Activated naive CD8-positive, alpha-beta T cell treated with anti-CD3 and anti-CD28 coated beads, Interleukin-2, amount 10 ng/mL, durations not matched to agents 7 days and 5 days (primary cell): ENCODE data around the gene ZBTB7C. TPM values are rescaled to one million over a fixed set of nuclear protein-coding genes. Genes with fewer than 3 reads are reported as not detected.
A peak's percentile ranks its signal among the peaks of the same experiment; 100 is the strongest.

Source experiments
- ATAC-seq: fragments of 150-1000 bp; cut with Tn5 transposase; one replicate; pipeline ENCODE4 v1.10.0; 2021; ENCODE audit warnings: low read depth, moderate library complexity
- POLR2A ChIA-PET: fragments of 350-600 bp; sonication (Branson Sonifier 250); formaldehyde crosslinking; loops from one replicate; lab custom pipeline; 2021; ENCODE audit warnings: antibody characterized with exemption; lab: Charles Lee
- DNase-seq: peaks from one replicate; pipeline ENCODE4 v3.0.0; 2021
- H3K27ac Mint-ChIP-seq: one replicate; pipeline ENCODE4 v1.8.0; 2022; ENCODE audit warnings: mild to moderate bottlenecking, mixed read lengths
- H3K27me3 Mint-ChIP-seq: one replicate; pipeline ENCODE4 v1.8.0; 2022; ENCODE audit warnings: mild to moderate bottlenecking, moderate library complexity, mixed read lengths
- H3K36me3 Mint-ChIP-seq: one replicate; pipeline ENCODE4 v1.8.0; 2021; ENCODE audit warnings: mild to moderate bottlenecking, mixed read lengths
- H3K4me1 Mint-ChIP-seq: one replicate; pipeline ENCODE4 v1.8.0; 2021; ENCODE audit warnings: mixed read lengths
- H3K4me3 Mint-ChIP-seq: one replicate; pipeline ENCODE4 v1.8.0; 2022; ENCODE audit warnings: mild to moderate bottlenecking, moderate library complexity, mixed read lengths
- H3K9me3 Mint-ChIP-seq: one replicate; pipeline ENCODE4 v1.8.0; 2021; ENCODE audit warnings: mixed read lengths
- total RNA-seq, 2 experiments: library from RNA; stranded (reverse); gene quantifications; one replicate each; pipeline ENCODE4 v1.2.3, GENCODE V29; 2021

The ZBTB7C gene
- total RNA-seq, 2 experiments from 2014 or later: not detected

- peak; percentile 12 for ATAC-seq
- Mint-ChIP-seq H3K27ac (no peak overlapping the region), H3K27me3 (peaks cover 75% of the 10 kb centered on the region), H3K36me3 (no peaks in the 10 kb centered on the region), H3K9me3 (no peaks in the 10 kb centered on the region), H3K4me1 (peaks cover 8% of the 10 kb centered on the region), H3K4me3 (peak overlapping the region; percentile 60)
- no peak for DNase-seq
- POLR2A ChIA-PET: no interaction called here
These were observed 460 bp upstream of the ZBTB7C start for GRCh38 chr18:48409591-48410094.

- POLR2A ChIA-PET: no interaction called here
- peaks cover 71% of the 10 kb centered on the region for H3K27me3 Mint-ChIP-seq
- peak overlapping the region; percentile 72 for H3K4me3 Mint-ChIP-seq
- no peak overlapping the region for H3K27ac Mint-ChIP-seq
- H3K4me1 Mint-ChIP-seq: peaks cover 8% of the 10 kb centered on the region
- no peaks in the 10 kb centered on the region for H3K36me3 Mint-ChIP-seq
- H3K9me3 Mint-ChIP-seq: no peaks in the 10 kb centered on the region
- ATAC-seq (no peak), DNase-seq (no peak)
These were observed 964 bp downstream of the ZBTB7C start for GRCh38 chr18:48408111-48408726.

GRCh38 chr18:48407358-48407757 is 1.8 kb downstream of the ZBTB7C start:
- POLR2A ChIA-PET: no interaction called here
- H3K4me1 Mint-ChIP-seq: peaks cover 8% of the 10 kb centered on the region
- H3K36me3 Mint-ChIP-seq: no peaks in the 10 kb centered on the region
- no peak overlapping the region for H3K27ac Mint-ChIP-seq
- peaks cover 68% of the 10 kb centered on the region for H3K27me3 Mint-ChIP-seq
- H3K9me3 Mint-ChIP-seq: no peaks in the 10 kb centered on the region
- DNase-seq (no peak), ATAC-seq (no peak)
- no peak overlapping the region for H3K4me3 Mint-ChIP-seq

GRCh38 chr18:48405978-48406377 is 3.2 kb downstream of the ZBTB7C start:
- H3K27ac Mint-ChIP-seq: no peak overlapping the region
- no peak for ATAC-seq
- no peaks in the 10 kb centered on the region for H3K36me3 Mint-ChIP-seq
- H3K4me1 Mint-ChIP-seq: peaks cover 6% of the 10 kb centered on the region
- peaks cover 61% of the 10 kb centered on the region for H3K27me3 Mint-ChIP-seq
- no peak for DNase-seq
- no peak overlapping the region for H3K4me3 Mint-ChIP-seq
- H3K9me3 Mint-ChIP-seq: no peaks in the 10 kb centered on the region
- POLR2A ChIA-PET: no interaction called here

- no peak for ATAC-seq
- peaks cover 59% of the 10 kb centered on the region for H3K27me3 Mint-ChIP-seq
- H3K27ac Mint-ChIP-seq: no peak overlapping the region
These were observed 4.3 kb downstream of the ZBTB7C start for GRCh38 chr18:48404716-48405507.

GRCh38 chr18:48402953-48403352 is 6.2 kb downstream of the ZBTB7C start:
- Mint-ChIP-seq H3K36me3 (no peaks in the 10 kb centered on the region), H3K27me3 (peaks cover 67% of the 10 kb centered on the region), H3K27ac (no peak overlapping the region), H3K9me3 (no peaks in the 10 kb centered on the region), H3K4me3 (no peak overlapping the region), H3K4me1 (peaks cover 3% of the 10 kb centered on the region)
- ATAC-seq (no peak), DNase-seq (no peak)
- POLR2A ChIA-PET: no interaction called here

More at GRCh38 chr18:48404716-48405507, 4.3 kb downstream of the ZBTB7C start:
- no peak for DNase-seq
- POLR2A ChIA-PET: no interaction called here
- Mint-ChIP-seq H3K36me3 (no peaks in the 10 kb centered on the region), H3K9me3 (no peaks in the 10 kb centered on the region), H3K4me1 (peaks cover 4% of the 10 kb centered on the region), H3K4me3 (no peak overlapping the region)

GRCh38 chr18:48399303-48400075 is 9.7 kb downstream of the ZBTB7C start:
- no peak for ATAC-seq
- no peaks in the 10 kb centered on the region for H3K36me3 Mint-ChIP-seq
- peaks cover 68% of the 10 kb centered on the region for H3K27me3 Mint-ChIP-seq
- H3K4me3 Mint-ChIP-seq: no peak overlapping the region
- peaks cover 3% of the 10 kb centered on the region for H3K4me1 Mint-ChIP-seq
- DNase-seq: no peak
- no peak overlapping the region for H3K27ac Mint-ChIP-seq
- POLR2A ChIA-PET: no interaction called here
- no peaks in the 10 kb centered on the region for H3K9me3 Mint-ChIP-seq

GRCh38 chr18:48398074-48398473 is 11.1 kb downstream of the ZBTB7C start:
- DNase-seq (no peak), ATAC-seq (no peak)
- peaks cover 68% of the 10 kb centered on the region for H3K27me3 Mint-ChIP-seq
- H3K9me3 Mint-ChIP-seq: no peaks in the 10 kb centered on the region
- H3K27ac Mint-ChIP-seq: no peak overlapping the region
- no peak overlapping the region for H3K4me3 Mint-ChIP-seq
- H3K4me1 Mint-ChIP-seq: peaks cover 3% of the 10 kb centered on the region
- H3K36me3 Mint-ChIP-seq: no peaks in the 10 kb centered on the region
- POLR2A ChIA-PET: no interaction called here

GRCh38 chr18:48397021-48397420 is 12.2 kb downstream of the ZBTB7C start:
- DNase-seq: no peak
- ATAC-seq: no peak
- Mint-ChIP-seq H3K4me1 (peaks cover 3% of the 10 kb centered on the region), H3K4me3 (no peak overlapping the region), H3K9me3 (no peaks in the 10 kb centered on the region), H3K27ac (no peak overlapping the region), H3K27me3 (peaks cover 72% of the 10 kb centered on the region), H3K36me3 (no peaks in the 10 kb centered on the region)
- POLR2A ChIA-PET: no interaction called here

- H3K4me1 Mint-ChIP-seq: peaks cover 3% of the 10 kb centered on the region
- no peaks in the 10 kb centered on the region for H3K36me3 Mint-ChIP-seq
- H3K9me3 Mint-ChIP-seq: no peaks in the 10 kb centered on the region
- DNase-seq (no peak), ATAC-seq (no peak)
- POLR2A ChIA-PET: no interaction called here
- peaks cover 72% of the 10 kb centered on the region for H3K27me3 Mint-ChIP-seq
- H3K4me3 Mint-ChIP-seq: no peak overlapping the region
- H3K27ac Mint-ChIP-seq: no peak overlapping the region
These were observed 12.6 kb downstream of the ZBTB7C start for GRCh38 chr18:48396561-48396960.

- DNase-seq: no peak
- H3K27me3 Mint-ChIP-seq: peaks cover 73% of the 10 kb centered on the region
- ATAC-seq: no peak
- H3K27ac Mint-ChIP-seq: no peak overlapping the region
- POLR2A ChIA-PET: no interaction called here
- no peak overlapping the region for H3K4me3 Mint-ChIP-seq
- peaks cover 3% of the 10 kb centered on the region for H3K4me1 Mint-ChIP-seq
- no peaks in the 10 kb centered on the region for H3K9me3 Mint-ChIP-seq
- H3K36me3 Mint-ChIP-seq: no peaks in the 10 kb centered on the region
These were observed 13.5 kb downstream of the ZBTB7C start for GRCh38 chr18:48395646-48396045.

GRCh38 chr18:48394176-48394575 is 15.0 kb downstream of the ZBTB7C start:
- peaks cover 67% of the 10 kb centered on the region for H3K27me3 Mint-ChIP-seq
- no peak for ATAC-seq

GRCh38 chr18:48393776-48394175 is 15.4 kb downstream of the ZBTB7C start:
- ATAC-seq (no peak), DNase-seq (no peak)
- Mint-ChIP-seq H3K4me1 (no peaks in the 10 kb centered on the region), H3K27ac (no peak overlapping the region), H3K9me3 (no peaks in the 10 kb centered on the region), H3K4me3 (no peak overlapping the region), H3K36me3 (no peaks in the 10 kb centered on the region), H3K27me3 (peaks cover 64% of the 10 kb centered on the region)
- POLR2A ChIA-PET: no interaction called here

More at GRCh38 chr18:48394176-48394575, 15.0 kb downstream of the ZBTB7C start:
- POLR2A ChIA-PET: no interaction called here
- DNase-seq: no peak
- no peaks in the 10 kb centered on the region for H3K4me1 Mint-ChIP-seq
- no peaks in the 10 kb centered on the region for H3K9me3 Mint-ChIP-seq
- H3K36me3 Mint-ChIP-seq: no peaks in the 10 kb centered on the region
- no peak overlapping the region for H3K27ac Mint-ChIP-seq
- H3K4me3 Mint-ChIP-seq: no peak overlapping the region
